Measurements from ENCODE around the gene CD28.
A peak's percentile ranks its signal among the peaks of the same experiment; 100 is the strongest.
"Not testable (repeated sequence)": the region's sequence is repeated elsewhere in the genome, so short reads cannot be mapped to it uniquely, and the experiment has no call there.

CD28 gene

DNA sequence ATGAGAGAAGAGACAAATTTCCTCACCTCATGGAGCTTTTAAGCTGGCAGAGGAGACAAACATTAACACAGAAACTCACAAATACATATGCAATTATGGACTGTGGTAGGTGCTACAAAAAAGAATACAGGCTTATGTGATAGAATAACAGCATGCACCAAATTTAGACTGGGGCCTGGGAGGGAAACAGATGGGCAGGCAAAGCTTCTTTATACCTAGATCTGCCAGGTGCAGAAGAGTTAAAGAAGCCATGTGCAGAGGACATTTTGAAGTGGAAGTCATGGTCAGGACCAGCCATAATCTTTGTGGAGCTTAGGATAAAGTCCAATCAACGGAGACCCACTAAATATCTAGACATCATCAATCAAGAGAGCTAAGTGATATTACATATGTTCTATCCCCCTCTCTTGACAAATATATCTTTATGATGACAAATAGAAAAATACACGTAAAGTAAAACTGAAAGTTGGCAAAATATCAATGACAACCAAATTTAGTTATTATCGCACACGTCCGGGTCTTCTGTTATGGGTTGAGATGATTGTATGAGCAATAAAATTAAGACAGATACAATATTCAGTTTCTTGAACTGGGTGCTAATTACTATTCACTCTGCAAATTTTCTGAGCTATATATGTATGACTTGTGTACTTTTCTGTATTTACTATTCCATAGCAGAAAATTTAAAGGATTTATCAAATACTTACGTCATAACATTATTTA, 44.1 kb downstream of the CD28 start:
- DNase-seq, result no peak

- DNase-seq, result no peak
Measured at GRCh38 chr2:203751685-203752271, 45.3 kb downstream of the CD28 start.

DNA sequence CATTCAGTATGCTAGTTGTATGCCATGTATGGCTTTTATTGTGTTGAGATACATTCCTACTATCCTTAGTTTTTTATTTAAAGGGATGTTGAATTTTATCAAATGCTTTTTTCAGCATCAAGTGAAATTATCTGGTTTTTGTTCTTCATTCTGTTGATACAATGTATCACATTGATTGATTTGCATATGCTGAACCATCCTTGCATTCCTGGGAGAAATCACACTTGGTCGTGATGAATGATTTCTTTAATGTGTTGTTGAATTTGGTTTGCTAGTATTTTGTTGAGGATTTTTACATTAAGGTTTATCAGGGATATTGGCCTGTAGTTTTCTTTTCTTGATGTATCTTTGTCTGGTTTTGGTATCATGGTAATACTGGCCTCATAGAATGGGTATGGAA, 49.7 kb downstream of the CD28 start:
- DNase-seq, result no peak

GRCh38 chr2:203758841-203759689, 52.6 kb downstream of the CD28 start:
- DNase-seq, result no peak

DNA sequence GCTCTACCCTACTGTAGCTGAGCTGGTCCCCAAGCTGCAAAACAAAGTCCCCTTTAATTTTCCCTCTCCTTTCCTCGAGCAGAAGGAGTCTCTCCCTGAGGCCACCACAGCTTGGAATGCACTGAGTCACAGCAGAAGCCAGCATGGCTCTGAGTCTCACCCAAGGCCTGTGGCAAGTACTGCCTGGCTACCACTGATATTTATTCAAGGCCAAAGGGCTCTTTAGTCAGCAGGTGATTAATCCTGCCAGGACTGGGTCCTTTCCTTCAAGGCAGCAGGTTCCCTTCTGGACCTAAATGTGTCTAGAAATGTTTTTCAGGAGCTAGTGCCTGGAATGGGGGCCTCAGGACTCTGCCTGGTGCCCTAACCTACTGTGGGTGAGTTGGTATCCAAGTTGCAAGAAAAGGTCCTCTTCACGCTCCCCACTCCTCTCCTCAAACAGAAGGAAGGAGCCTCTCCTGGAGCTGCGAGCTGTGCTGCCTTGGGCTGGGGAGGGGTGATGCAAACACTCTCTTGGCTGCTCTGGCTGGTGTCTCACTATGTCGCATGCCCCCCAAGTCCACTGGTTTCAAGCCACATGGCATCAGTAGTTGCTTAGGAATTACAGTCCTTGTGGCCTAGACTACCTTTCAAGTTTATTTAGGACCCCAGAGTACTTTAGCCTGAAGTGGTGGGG, 53.4 kb downstream of the CD28 start:
- DNase-seq, result no peak

GRCh38 chr2:203761121-203761520, 54.7 kb downstream of the CD28 start:
- DNase-seq, result no peak

DNA sequence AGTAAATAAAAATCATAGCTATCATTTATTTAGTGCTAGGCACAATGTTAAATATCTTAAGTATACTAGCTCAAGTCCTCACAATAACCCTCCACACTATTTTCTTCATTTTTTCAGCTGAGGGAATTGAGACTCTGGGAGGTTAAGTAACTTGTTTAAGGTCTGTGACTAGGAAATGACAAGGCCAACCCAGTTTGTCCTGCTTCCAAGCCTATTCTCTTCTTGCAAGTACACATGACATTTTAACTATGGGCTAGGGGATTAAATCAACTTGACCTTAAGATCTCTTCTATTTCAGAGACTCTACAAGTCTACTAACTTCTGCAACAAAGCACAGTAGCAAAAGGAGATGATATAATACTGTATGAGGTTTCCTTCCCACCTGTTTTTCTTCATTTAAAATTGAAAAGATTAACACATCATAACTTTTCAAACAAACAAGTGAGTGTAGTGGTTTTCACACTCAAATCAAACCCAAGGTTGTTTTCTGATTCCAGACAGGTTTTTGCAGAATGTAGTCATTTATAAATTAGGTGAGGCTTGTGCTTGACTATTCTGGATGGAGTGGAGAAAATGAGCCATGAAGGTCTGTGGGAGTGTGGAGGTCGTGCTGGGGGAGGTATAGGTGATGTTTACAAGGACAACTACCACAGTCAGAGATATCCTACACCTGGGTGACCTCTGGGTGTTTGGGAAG, 57.0 kb downstream of the CD28 start:
- no peak for DNase-seq

DNA sequence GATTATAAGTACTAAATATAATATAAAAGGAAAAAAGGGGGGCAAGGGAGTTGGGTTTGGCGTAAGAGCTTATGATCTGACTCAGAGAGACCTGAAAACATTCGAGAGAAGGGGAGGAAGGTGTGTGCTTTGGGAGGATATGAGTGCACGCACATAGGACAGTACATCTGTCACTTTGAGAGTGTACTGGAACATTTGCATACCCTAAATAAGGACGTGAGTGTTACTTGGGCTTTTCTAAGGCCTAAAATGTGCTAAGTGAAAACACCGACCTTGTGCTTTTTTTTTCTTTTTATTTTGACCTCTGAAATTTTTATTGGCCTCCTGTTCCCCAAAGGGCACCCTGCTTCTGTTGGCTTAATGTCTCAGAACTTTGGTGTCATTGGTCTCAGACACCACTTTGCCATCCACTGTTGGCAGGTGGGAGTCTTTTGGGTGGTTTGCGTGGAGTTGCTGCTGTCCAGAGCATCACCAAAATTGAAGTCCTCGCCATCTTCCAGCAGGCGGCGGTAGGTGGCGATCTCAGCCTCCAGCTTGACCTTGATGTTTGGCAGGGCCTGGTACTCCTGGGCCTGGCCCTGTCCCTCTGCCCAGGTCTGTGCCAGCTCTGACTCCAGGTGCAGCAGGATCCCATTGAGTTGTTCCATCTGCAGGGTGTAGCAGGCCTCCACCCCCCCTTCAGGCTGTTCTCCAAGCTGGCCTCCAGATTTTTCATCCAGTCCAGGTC, 57.7 kb downstream of the CD28 start:
- no peak for DNase-seq

GRCh38 chr2:203772456-203773165, 66.2 kb downstream of the CD28 start:
- DNase-seq, result no peak

DNA sequence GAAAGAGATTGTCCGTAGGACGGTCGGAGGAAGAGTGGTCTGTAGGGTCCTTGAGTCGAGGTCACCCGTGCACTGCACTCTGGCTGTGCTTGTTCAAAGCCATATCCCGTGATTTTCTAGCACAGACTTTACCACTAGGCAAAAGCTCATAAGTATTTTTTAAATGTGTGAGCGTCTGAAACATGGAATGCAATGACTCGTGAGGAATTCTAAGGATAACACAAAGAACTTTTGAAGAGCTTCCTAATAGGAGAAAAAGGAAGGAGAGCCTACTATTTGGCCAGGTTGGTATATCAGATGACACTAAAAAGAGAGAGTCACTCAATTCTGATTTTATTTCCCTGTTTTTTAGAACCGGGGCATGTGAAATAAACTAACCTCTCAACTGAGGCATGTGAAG, 68.3 kb downstream of the CD28 start:
- DNase-seq, result no peak

DNA sequence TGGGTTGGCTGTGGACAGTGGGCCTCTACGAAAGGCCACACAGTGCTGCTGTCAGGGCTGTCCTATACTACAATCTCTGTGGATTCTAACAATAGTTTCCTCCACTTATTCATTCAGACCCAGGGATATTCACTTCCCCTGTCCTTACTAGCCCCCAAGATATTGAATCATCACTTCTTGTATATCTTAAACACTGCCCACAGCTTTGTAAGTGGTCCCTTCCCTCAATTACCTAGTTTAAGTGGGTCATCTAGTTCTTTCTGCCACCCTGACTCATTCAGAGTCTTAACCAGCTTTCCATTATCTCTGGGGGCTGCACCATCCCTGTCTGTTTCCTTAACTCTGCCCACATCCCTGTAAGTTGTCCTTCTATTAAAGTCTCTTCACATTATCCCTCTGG, 69.2 kb downstream of the CD28 start:
- DNase-seq, result no peak

GRCh38 chr2:203777030-203777429, 70.6 kb downstream of the CD28 start:
- DNase-seq, result no peak

DNA sequence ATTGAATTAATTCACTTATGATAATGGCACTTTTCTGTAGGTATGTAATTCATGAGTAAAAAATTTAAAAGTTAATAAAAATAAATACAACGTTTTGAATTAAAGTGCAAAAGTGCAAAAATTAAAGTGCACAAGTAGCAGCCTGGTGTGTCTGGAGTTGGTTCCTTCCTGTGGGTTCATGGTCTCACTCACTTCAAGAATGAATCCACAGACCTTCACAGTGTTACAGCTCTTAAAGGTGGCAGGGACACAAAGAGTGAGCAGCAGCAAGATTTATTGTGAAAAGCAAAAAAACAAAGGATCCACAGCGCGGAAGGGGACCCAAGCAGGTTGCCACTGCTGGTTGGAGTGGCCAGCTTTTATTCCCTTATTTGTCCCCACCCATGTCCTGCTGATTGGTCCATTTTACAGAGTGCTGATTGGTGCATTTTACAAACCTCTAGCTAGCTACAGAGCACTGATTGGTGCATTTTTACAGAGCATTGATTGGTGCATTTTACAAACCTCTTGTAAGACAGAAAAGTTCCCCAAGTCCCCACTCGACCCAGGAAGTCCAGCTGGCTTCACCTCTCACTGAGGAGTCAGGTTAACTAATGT, 73.1 kb downstream of the CD28 start:
- DNase-seq, result not testable (repeated sequence)

- no peak for DNase-seq
Measured at GRCh38 chr2:203780231-203780630, 73.8 kb downstream of the CD28 start.

DNA sequence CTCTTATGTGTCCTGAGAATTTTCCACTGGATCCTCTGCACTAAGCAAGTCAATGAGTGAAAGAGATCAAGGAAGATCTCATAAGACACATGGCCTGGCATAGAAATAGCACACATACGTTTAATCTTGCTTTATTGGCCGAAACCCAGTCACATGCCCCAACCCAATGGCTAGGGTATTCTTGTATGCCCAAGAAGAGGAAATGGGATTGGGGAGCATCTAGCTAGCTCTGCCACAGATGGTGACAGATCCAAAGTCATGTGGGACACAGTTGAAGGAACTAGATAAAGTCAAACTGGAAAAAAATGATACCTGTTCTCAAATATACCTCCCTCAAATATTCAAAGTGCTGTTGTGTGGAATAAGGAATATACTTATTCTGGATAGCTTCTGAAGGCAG, 74.7 kb downstream of the CD28 start:
- DNase-seq, result no peak

GRCh38 chr2:203782262-203782976, 76.0 kb downstream of the CD28 start:
- peak; percentile 11 for DNase-seq

DNA sequence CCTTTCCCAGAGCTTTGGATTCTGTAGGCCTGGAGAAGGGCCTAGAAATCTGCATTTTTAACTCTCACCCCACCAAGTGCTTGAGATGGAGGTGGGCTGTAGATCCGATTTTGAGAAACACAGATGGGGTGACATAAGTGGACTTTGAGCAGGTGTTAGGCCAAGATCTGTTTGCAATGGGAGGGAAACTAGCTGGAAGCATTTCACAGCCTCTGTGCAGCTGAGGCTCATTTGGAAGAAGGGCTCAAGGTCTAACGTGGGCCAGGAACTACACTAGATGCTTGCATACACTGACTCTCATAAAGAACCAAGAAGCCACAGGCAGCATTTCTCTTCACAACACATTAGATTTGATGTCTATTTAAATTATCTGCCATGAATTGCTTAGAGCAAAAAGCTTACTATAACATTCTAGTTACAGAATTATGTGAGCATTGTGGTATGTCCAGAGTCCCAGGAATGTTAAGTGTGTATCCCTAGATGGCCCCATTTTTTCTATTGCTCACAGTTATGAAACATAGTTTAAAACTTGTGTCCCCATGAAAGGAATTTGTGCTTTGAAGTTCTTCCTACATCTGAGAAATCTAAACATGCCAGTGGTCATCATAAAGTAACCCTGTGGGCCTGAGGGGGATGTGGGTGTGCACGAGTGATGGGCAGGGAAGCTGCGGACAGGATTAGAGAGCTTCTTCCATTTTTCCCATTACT, 77.2 kb downstream of the CD28 start:
- DNase-seq, result no peak

DNA sequence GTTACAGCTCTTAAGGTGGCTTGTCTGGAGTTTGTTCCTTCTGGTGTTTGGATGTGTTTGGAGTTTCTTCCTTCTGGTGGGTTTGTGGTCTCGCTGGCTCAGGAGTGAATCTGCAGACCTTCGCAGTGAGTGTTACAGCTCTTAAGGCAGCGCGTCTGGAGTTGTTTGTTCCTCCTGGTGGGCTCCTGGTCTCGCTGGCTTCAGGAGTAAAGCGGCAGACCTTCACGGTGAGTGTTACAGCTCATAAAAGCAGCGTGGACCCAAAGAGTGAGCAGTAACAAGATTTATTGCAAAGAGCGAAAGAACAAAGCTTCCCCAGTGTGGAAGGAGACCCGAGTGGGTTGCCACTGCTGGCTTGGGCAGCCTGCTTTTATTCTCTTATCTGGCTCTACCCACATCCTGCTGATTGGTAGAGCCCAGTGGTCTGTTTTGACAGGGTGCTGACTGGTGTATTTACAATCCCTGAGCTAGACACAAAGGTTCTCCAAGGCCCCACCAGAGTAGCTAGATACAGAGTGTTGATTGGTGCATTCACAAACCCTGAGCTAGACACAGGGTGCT, 78.4 kb downstream of the CD28 start:
- DNase-seq, result not testable (repeated sequence)

Measured in effector CD8-positive, alpha-beta T cell (primary cell).